HG02973 (cell line): ENCODE results near the gene KYNU.
"Not testable (repeated sequence)": the region's sequence is repeated elsewhere in the genome, so short reads cannot be mapped to it uniquely, and the experiment has no call there.

Experiments used
- ATAC-seq: cut with Tn5 transposase; IDR thresholded peaks from one replicate; pipeline ENCODE4 v1.9.1; 2021; ENCODE audit warnings: moderate library complexity; ENCODE audit not compliant: unreplicated experiment

The KYNU gene

GRCh38 chr2:142914507-142915313 is 37.2 kb downstream of the KYNU start:
- ATAC-seq: peak; percentile 99

GRCh38 chr2:142915502-142915901 is 38.0 kb downstream of the KYNU start:
- no peak for ATAC-seq

GRCh38 chr2:142918624-142919023 is 41.2 kb downstream of the KYNU start:
- ATAC-seq: no peak

DNA sequence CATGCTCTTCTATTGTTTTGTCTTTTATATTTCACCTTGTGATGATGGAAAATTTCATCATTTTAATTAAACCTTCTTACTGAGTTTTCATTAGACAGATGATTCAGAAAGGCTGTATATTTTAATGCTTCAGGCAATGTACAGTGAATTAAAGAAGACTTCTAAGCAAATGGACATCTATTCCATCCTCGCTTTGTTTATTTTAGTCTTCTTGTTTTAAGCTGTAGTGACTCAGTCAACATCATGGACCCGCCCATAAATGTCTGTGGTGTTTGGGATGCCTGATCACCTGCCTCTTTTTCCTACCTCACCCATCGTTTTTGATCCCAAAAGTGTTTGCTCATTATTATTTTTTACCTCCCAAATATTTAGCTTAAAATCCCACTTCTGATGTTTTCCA is 43.1 kb downstream of the KYNU start:
- no peak for ATAC-seq

- no peak for ATAC-seq
These were observed 49.0 kb downstream of the KYNU start for GRCh38 chr2:142926445-142926844.

- ATAC-seq: no peak
These were observed 53.5 kb downstream of the KYNU start for GRCh38 chr2:142930835-142931398.

DNA sequence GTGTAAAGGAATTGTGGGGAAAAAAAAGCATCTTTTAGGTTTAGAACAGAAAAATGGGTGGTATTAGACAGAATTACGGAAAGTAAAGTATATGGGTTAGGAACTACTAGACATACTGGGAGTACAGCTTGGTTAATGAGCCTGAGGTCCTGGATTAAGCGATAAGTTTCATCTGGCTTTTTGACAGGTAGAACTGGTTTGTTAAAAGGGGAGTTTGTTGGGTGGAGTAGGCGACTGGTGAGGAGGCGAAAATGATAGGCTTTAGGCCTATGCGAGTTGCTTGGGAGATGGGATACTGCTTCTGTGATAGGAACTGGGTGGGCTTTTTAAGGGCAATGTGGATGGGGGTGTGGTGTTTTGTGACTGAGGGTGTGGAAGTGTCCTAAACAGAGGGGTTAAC is 56.5 kb downstream of the KYNU start:
- no peak for ATAC-seq

GRCh38 chr2:142935563-142936089 is 58.2 kb downstream of the KYNU start:
- no peak for ATAC-seq

DNA sequence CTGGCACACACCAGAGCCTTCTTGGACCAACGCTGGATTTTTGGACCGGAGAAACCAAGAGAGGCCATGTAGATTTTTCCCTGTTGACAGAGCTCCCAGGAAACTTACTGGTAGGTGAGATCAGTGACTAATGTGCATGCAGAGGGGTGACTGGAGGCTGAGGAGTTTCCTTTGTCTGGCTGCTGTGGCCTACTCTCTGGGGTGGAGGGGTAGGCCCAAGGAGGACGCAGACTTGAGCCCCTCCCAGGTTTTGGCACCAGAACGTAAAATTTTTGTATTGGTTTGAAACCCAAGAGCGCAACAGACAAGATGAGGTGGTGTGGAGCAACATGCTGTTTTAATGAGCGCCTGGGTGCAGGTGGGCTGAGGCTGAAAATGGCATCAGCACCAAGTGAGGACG is 59.2 kb downstream of the KYNU start:
- no peak for ATAC-seq

DNA sequence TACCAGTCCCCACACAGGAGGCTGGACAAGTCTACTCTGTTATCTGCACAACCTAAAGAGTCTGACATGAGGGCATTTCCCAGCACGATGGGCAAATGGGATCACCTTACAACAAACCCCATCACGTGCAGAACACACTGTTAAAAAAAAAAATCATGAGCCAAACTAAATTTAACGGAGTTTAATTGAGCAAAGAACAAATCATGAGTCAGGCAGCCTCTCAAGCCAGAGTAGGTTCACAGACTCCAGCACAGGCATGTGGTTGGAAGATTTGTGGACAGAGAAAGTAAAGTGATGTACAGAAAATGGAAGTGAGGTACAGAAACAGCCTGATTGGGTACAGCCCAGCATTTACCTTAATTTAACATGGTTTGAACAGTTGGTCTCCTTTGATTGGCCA is 59.9 kb downstream of the KYNU start:
- no peak for ATAC-seq

DNA sequence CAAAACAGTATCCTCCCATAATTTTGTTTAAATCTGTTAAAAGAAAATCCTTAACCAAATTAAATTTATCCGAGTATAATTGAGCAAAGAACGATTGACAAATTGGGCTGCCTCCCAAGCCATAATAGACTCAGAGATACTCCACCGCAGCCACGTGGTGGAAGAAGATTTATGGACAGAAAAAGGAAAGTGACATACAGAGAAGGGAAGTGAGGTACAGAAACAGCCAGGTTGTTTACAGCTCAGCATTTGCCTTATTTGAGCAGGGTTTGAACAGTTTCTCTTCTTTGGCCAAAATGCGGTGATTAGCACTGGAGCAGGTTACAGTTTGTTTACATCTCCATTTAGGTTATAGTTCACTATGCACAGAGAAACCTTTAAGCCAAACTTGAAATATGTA is 60.8 kb downstream of the KYNU start:
- no peak for ATAC-seq

GRCh38 chr2:142940606-142941223 is 63.3 kb downstream of the KYNU start:
- no peak for ATAC-seq

DNA sequence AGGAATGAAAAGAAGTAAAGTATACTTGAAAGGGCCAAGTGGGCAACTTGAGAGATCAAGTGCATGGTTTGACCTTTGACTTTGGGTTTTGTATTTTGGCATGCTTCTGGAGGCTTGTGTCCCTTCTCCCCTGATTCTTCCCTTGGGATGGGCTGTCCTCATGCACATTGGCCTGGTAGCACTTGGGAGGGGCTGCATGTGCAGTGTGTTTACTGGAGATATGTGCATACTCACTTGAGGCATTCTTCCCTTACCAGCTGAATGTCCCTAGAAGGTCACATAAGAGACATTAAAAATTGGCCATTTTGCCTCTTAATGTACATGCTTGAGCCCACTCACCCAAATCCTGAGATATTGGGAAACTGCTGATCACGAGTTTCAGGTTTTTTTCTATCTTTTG is 65.2 kb downstream of the KYNU start:
- ATAC-seq: no peak

GRCh38 chr2:142944264-142944663 is 66.8 kb downstream of the KYNU start:
- ATAC-seq: no peak

DNA sequence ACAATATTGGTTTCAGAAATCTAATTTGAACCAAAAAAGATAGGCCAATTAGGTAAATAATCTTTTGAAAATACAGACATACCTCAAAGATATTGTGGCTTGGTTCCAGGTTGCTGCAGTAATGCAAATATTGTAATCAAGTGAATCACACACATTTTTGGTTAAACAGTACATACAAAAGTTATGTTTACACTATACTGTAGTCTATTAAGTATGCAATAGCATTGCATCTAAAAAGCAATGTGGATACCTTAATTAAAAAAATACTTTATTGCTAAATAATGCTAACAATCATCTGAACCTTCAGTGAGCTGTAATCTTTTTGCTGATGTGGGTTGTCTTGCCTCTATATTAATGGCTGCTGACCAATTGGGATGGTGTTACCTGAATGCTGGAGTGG is 67.3 kb downstream of the KYNU start:
- no peak for ATAC-seq

DNA sequence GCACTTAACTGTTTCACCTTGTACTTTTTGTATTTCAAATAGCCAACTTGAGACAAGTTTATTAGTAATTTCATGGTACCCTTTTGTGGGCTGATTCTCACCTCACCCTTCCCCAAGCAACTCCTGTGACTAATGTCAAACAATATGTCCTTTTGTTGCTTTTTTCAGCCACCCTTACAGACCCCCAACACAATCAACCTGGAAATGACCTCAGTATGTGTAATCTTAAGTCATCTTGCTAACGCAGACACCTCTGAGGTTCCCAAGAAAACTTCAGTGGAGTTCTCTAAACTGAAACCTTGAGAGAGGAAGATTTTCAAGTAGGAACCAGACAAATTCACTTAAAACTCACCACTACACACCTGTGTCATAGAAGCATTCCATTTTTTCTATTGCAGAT is 69.5 kb downstream of the KYNU start:
- no peak for ATAC-seq

DNA sequence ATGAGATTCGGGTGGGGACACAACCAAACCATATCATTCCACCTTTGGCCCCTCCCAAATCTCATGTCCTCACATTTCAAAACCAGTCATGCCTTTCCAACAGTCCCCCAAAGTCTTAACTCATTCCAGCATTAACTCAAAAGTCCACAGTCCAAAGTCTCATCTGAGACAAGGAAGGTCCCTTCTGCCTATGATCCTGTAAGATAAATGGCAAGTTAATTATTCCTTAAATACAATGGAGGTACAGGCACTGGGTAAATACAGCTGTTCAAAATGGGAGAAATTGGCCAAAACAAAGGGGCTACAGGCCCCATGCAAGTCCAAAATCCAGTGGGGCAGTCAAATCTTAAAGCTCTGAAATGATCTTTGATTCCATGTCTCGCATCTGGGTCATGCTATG is 71.3 kb downstream of the KYNU start:
- not testable (repeated sequence) for ATAC-seq

GRCh38 chr2:142950323-142950722 is 72.9 kb downstream of the KYNU start:
- not testable (repeated sequence) for ATAC-seq

DNA sequence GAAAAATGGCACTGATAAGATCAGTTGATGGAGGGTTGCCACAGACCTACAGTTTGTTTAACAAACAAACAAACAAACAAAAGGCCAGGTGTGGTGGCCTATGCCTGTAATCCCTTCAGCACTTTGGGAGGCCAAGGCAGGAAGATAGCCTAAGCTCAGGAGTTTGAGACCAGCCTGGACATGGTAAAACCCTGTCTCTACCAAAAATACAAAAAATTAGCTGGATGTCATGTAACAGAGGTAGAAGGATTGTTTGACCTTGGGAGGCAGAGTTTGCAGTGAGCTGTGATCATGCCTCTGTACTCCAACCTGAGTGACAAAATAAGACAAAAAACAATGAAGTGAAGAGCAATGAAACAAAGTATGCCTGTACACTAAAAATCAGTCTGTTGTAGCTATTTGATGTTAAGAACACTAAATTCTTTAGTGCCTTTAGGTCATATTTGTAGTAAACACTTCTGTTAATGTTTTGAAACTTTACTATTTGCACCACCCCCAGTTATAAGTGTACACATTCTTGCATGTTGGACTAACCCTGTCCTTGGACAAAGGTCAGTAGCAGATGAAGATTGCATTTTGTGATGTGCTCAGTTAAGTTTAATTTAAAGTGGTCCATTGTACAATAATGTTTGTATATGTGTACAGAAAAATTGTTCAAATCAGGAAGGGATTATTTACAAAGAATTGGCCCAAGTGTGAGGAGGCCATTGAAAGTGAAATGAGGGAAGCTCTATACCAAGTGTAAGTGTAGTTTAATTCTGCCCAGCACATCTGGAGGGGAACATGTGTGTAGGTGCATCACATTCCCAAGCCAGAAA is 73.9 kb downstream of the KYNU start:
- ATAC-seq: no peak

- ATAC-seq: no peak
These were observed 74.6 kb downstream of the KYNU start for GRCh38 chr2:142952018-142952417.

DNA sequence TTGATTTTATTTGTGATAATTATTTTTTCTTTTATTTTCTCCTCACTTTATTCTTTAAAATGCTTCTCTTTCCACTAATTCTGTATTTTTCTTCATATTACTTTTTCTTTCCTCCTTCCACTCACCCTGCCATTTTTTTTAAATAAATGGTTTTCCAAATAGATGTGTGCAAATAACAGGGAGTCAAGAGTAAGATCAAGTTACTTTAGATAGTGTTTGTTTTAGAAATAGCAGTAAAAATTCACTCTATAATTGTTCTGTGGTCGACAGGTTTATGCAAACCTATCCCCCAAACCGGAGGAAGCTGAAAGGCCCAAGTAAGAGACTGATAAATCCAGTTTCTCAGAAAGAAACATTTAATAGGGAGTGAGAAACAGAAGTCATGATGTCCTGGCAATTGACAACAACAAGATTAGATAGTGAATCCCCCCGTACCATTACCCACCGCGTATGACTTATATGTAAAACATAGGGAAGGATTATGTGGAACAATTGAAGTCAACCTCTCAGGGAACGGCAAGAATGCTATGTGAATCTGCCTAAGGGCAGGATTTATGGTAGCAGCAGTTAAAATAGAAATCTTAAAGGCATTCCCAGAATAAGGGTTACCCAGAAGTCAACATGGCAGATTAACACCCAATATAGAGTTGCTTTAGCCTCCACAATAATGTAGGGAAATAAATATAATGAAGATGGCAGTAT is 75.5 kb downstream of the KYNU start:
- ATAC-seq: no peak
